Neural cell (in vitro differentiated cells): ENCODE data around the gene NUPR2. TPM values are rescaled to one million over a fixed set of nuclear protein-coding genes. Genes with fewer than 3 reads are reported as not detected.
"Not testable (repeated sequence)": the region's sequence is repeated elsewhere in the genome, so short reads cannot be mapped to it uniquely, and the experiment has no call there.

Experiments
- H2AFZ ChIP-seq: fragments of 200-600, 300-800 bp; sonication (generic), shearing (Covaris generic); 2 replicates; pipeline ENCODE4 v1.6.0; 2014; ENCODE audit warnings: low read depth, mild to moderate bottlenecking, antibody characterized with exemption, low read length, moderate library complexity
- H3F3A ChIP-seq: fragments of 200-600 bp; shearing (Covaris generic); 2 replicates; pipeline ENCODE4 v1.6.1; 2016; ENCODE audit warnings: mild to moderate bottlenecking, moderate library complexity, mixed read lengths, antibody characterized with exemption, low read length; ENCODE audit not compliant: insufficient read depth, poor library complexity, severe bottlenecking
- H3K27ac ChIP-seq: fragments of 200-600, 300-800 bp; sonication (generic), shearing (Covaris generic); 2 replicates; pipeline ENCODE4 v1.5.1; 2014; ENCODE audit warnings: mild to moderate bottlenecking, low read length, moderate library complexity
- H3K27me3 ChIP-seq: fragments of 300-800, 200-600 bp; sonication (generic), shearing (Covaris generic); 2 replicates; pipeline ENCODE4 v1.6.0; 2014; ENCODE audit warnings: mild to moderate bottlenecking, low read depth, low read length, moderate library complexity; ENCODE audit not compliant: insufficient read depth
- H3K36me3 ChIP-seq: fragments of 300-800, 200-600 bp; sonication (generic), shearing (Covaris generic); 2 replicates; pipeline ENCODE4 v1.5.1; 2014; ENCODE audit warnings: mild to moderate bottlenecking, antibody characterized with exemption, low read length, moderate library complexity; ENCODE audit not compliant: insufficient read depth
- H3K4me2 ChIP-seq: fragments of 300-800, 200-600 bp; sonication (generic), shearing (Covaris generic); 2 replicates; pipeline ENCODE4 v1.6.0; 2014; ENCODE audit warnings: mild to moderate bottlenecking, low read length
- H3K4me3 ChIP-seq: fragments of 300-800, 200-600 bp; sonication (generic), shearing (Covaris generic); 2 replicates; pipeline ENCODE4 v1.5.1; 2014; ENCODE audit warnings: mild to moderate bottlenecking, low read length, moderate library complexity
- H3K79me2 ChIP-seq: fragments of 200-600 bp; shearing (Covaris generic); replicated peaks from 2 replicates; pipeline ENCODE4 v1.6.0; 2014; ENCODE audit warnings: mild to moderate bottlenecking, low read length, moderate library complexity; ENCODE audit not compliant: insufficient read depth
- H3K9ac ChIP-seq: fragments of 300-800, 200-600 bp; sonication (generic), shearing (Covaris generic); 2 replicates; pipeline ENCODE4 v1.6.1; 2016; ENCODE audit warnings: mild to moderate bottlenecking, low read length, mixed read lengths
- H3K9me2 ChIP-seq: fragments of 200-600 bp; shearing (Covaris generic); 2 replicates; pipeline ENCODE4 v1.6.1; 2016; ENCODE audit warnings: mild to moderate bottlenecking, low read length, mixed read lengths; ENCODE audit not compliant: insufficient read depth
- H3K9me3 ChIP-seq: fragments of 200-600, 300-800 bp; sonication (generic), shearing (Covaris generic); 2 replicates; pipeline ENCODE4 v1.6.1; 2016; ENCODE audit warnings: mild to moderate bottlenecking, mixed run types, low read length, moderate library complexity, mixed read lengths
- H4K20me1 ChIP-seq: fragments of 200-600 bp; shearing (Covaris generic); 2 replicates; pipeline ENCODE4 v1.6.1; 2016; ENCODE audit warnings: mild to moderate bottlenecking, mixed run types; ENCODE audit not compliant: insufficient read depth
- EP300 ChIP-seq: fragments of 450-650 bp; conservative IDR thresholded peaks from 2 replicates; pipeline ENCODE4 v1.6.1; 2014; ENCODE audit warnings: antibody characterized with exemption, mild to moderate bottlenecking, moderate library complexity; ENCODE audit not compliant: poor library complexity, severe bottlenecking
- EZH2 ChIP-seq: fragments of 200-600, 300-800 bp; shearing (Covaris generic), sonication (generic); IDR thresholded peaks from 2 replicates; pipeline ENCODE4 v1.6.1; 2014; ENCODE audit warnings: antibody characterized with exemption, low read length, borderline replicate concordance, mild to moderate bottlenecking; ENCODE audit not compliant: insufficient read depth, poor library complexity, severe bottlenecking
- MXI1 ChIP-seq: fragments of 450-650 bp; conservative IDR thresholded peaks from 2 replicates; pipeline ENCODE4 v1.6.1; 2014; ENCODE audit warnings: antibody characterized with exemption, mild to moderate bottlenecking; ENCODE audit not compliant: poor library complexity, severe bottlenecking
- POLR2AphosphoS5 ChIP-seq: IDR thresholded peaks from 2 replicates; pipeline ENCODE4 v1.6.1; 2012
- RAD21 ChIP-seq: fragments of 450-650 bp; conservative IDR thresholded peaks from 2 replicates; pipeline ENCODE4 v1.6.1; 2014; ENCODE audit warnings: antibody characterized with exemption, mild to moderate bottlenecking, moderate library complexity
- SMC3 ChIP-seq: fragments of 450-650 bp; conservative IDR thresholded peaks from 2 replicates; pipeline ENCODE4 v1.6.1; 2014; ENCODE audit warnings: antibody characterized with exemption, mild to moderate bottlenecking, moderate library complexity; ENCODE audit not compliant: poor library complexity
- TAF1 ChIP-seq: IDR thresholded peaks from 2 replicates; pipeline ENCODE4 v1.6.1; 2012; ENCODE audit warnings: low read depth
- polyA plus RNA-seq: library from polyadenylated mRNA; depleted of rRNA; stranded (reverse); fragments of >200 nt; gene quantifications from 2 replicates; pipeline ENCODE4 v1.2.3, GENCODE V29; 2014
- TF ChIP-seq, protein P1 (sequence below): fragments of 450-650 bp; IDR thresholded peaks from 2 replicates; pipeline ENCODE4 v1.5.1; 2014; ENCODE audit warnings: antibody characterized with exemption, mild to moderate bottlenecking, moderate library complexity; ENCODE audit not compliant: poor library complexity, severe bottlenecking
- TF ChIP-seq, protein P2 (sequence below): IDR thresholded peaks from 2 replicates; pipeline ENCODE4 v1.6.1; 2012; ENCODE audit warnings: borderline replicate concordance

Gene NUPR2
- polyA plus RNA-seq, 1 donor from 2014 or later: not detected

DNA sequence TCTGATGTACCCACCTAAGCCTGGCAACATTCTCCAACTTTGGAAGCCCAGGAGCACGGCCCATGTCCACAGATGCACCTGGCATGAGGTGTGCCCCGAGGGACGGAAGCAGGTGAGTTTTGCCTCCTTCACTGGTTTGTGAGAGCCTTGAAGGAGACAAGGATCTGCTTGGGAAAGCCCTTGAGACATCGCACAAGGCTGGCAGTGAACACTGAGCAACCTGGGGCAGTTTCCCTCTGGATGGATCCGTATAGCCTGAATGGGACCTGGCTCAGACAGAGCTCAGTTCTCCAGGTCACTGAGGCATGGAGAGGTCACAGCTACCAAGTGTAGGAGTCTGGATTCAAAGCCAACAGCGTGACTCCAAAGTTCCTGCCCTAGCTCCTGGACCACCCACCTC is 8.8 kb upstream of the NUPR2 start:
- Histone ChIP-seq H3K4me3 (no peak overlapping the region), H3K9ac (no peak overlapping the region), H4K20me1 (no peaks in the 10 kb centered on the region), H3K4me2 (no peak overlapping the region), H3K79me2 (no peaks in the 10 kb centered on the region), H3K9me2 (no peaks in the 10 kb centered on the region), H3K9me3 (no peaks in the 10 kb centered on the region), H3F3A (no peaks in the 10 kb centered on the region), H3K27ac (no peak overlapping the region), H3K27me3 (no peaks in the 10 kb centered on the region), H3K36me3 (no peaks in the 10 kb centered on the region), H2AFZ (no peak overlapping the region)
- TF ChIP-seq, protein P1, sequence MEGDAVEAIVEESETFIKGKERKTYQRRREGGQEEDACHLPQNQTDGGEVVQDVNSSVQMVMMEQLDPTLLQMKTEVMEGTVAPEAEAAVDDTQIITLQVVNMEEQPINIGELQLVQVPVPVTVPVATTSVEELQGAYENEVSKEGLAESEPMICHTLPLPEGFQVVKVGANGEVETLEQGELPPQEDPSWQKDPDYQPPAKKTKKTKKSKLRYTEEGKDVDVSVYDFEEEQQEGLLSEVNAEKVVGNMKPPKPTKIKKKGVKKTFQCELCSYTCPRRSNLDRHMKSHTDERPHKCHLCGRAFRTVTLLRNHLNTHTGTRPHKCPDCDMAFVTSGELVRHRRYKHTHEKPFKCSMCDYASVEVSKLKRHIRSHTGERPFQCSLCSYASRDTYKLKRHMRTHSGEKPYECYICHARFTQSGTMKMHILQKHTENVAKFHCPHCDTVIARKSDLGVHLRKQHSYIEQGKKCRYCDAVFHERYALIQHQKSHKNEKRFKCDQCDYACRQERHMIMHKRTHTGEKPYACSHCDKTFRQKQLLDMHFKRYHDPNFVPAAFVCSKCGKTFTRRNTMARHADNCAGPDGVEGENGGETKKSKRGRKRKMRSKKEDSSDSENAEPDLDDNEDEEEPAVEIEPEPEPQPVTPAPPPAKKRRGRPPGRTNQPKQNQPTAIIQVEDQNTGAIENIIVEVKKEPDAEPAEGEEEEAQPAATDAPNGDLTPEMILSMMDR: no peak
- TF ChIP-seq SMC3 (no peak), POLR2AphosphoS5 (no peak), MXI1 (no peak)
- TF ChIP-seq, protein P2, sequence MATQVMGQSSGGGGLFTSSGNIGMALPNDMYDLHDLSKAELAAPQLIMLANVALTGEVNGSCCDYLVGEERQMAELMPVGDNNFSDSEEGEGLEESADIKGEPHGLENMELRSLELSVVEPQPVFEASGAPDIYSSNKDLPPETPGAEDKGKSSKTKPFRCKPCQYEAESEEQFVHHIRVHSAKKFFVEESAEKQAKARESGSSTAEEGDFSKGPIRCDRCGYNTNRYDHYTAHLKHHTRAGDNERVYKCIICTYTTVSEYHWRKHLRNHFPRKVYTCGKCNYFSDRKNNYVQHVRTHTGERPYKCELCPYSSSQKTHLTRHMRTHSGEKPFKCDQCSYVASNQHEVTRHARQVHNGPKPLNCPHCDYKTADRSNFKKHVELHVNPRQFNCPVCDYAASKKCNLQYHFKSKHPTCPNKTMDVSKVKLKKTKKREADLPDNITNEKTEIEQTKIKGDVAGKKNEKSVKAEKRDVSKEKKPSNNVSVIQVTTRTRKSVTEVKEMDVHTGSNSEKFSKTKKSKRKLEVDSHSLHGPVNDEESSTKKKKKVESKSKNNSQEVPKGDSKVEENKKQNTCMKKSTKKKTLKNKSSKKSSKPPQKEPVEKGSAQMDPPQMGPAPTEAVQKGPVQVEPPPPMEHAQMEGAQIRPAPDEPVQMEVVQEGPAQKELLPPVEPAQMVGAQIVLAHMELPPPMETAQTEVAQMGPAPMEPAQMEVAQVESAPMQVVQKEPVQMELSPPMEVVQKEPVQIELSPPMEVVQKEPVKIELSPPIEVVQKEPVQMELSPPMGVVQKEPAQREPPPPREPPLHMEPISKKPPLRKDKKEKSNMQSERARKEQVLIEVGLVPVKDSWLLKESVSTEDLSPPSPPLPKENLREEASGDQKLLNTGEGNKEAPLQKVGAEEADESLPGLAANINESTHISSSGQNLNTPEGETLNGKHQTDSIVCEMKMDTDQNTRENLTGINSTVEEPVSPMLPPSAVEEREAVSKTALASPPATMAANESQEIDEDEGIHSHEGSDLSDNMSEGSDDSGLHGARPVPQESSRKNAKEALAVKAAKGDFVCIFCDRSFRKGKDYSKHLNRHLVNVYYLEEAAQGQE: no peak

DNA sequence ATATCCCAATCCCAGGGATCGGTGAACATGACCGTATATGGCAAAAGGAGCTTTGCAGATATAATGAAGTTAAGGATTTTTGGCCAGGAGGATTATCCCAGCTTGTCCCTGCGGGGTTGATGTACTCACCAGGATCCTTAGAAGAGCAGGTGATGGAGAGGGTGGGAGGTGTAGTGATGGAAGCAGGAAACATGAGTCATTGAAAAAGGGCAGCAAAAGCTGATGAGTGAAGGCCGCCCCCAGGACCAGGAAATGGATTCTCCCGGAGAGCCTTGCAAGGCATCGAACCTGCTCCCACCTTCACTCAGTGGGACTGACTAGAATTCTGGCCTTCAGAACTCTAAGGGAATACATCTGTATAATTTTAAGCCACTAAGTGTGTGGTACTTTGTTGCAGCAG is 5.2 kb upstream of the NUPR2 start:
- Histone ChIP-seq H3K9me2 (no peaks in the 10 kb centered on the region), H3K36me3 (no peaks in the 10 kb centered on the region), H3K4me3 (no peak overlapping the region), H3K9me3 (no peaks in the 10 kb centered on the region), H3K79me2 (no peaks in the 10 kb centered on the region), H3K27me3 (no peaks in the 10 kb centered on the region), H4K20me1 (no peaks in the 10 kb centered on the region), H3K9ac (no peak overlapping the region), H3F3A (no peaks in the 10 kb centered on the region), H2AFZ (no peak overlapping the region), H3K27ac (no peak overlapping the region), H3K4me2 (no peak overlapping the region)
- TF ChIP-seq POLR2AphosphoS5: no peak
- TF ChIP-seq EP300: no peak
- TF ChIP-seq RAD21: no peak
- no peak for TF ChIP-seq EZH2
- TF ChIP-seq, protein P1: no peak
- TF ChIP-seq MXI1: no peak
- no peak for TF ChIP-seq SMC3
- no peak for TF ChIP-seq TAF1
- TF ChIP-seq, protein P2: no peak

DNA sequence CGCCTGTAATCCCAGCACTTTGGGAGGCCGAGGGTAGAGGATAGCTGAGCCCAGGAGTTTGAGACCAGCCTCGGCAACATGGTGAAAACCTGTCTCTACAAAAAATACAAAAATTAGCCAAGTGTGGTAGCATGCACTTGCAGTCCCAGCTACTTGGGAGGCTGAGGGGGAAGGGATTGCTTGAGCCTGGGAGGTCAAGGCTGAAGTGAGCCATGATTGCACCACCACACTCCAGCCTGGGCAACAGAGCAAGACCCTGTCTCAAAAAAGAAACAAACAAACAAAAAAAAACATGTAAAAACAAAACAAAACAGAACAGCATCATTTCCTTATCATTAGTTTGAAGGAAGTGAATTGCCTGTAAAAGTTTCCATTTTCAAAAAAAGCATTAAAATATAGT is 4.0 kb downstream of the NUPR2 start:
- not testable (repeated sequence) for H3F3A ChIP-seq, H3K9me3 ChIP-seq, H2AFZ ChIP-seq, H3K27ac ChIP-seq, H3K36me3 ChIP-seq, H3K79me2 ChIP-seq, H3K9ac ChIP-seq, H3K9me2 ChIP-seq, H3K27me3 ChIP-seq, H4K20me1 ChIP-seq, H3K4me3 ChIP-seq, H3K4me2 ChIP-seq
